NCI-H2227 (cell line): ENCODE results near the gene PTGIS.
A peak's percentile ranks its signal among the peaks of the same experiment; 100 is the strongest.
"Not testable (repeated sequence)": the region's sequence is repeated elsewhere in the genome, so short reads cannot be mapped to it uniquely, and the experiment has no call there.

ENCODE experiments used
- DNase-seq: peaks from one replicate; lab custom pipeline; 2025; ENCODE audit not compliant: unreplicated experiment; lab: John Stamatoyannopoulos, UW

Gene PTGIS

DNA sequence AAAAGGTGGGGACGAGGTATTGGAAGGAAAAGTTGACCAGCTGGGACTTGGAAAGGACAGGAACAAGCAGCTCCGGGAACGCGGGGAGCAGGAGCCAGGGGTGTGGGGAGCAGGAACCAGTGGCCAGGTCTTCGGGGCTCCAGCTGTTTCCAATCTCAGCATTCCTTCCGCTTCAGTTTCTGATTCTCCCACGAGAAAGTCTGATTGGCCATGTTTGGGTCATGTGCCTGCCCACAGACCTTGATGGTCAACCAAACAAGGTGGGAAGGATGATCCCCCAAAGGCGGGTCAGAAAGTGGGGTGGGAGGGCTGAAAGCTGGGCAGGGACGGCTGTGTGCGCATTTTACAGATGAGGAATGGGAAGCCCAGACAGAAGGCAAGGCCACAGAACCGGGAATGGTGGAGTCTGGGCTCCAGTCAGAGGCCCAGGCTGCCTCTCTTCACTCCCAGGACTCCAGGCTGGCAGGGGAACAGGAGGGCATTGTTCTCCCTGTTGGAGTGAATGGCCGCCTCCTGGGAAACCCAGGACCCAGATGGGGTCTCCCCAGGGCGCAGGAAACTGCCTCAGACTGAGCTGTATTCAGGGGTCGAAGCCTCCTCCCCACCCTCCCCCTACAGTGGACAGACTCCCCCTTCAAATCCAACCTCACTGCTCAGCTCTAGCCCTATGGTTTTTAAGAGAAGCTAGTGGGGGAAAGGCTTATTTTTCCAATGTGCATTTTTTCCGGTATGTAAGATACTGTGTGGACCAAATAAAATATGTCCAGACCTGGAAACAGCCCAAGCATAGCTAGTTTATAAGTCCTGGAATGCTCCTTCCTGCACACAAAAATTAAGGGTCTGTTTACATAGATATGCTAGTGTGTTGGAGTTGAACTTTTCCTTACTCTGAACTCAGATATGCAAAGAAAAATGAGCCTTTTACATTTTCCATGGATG is 12.2 kb upstream of the PTGIS start:
- no peak for DNase-seq

DNA sequence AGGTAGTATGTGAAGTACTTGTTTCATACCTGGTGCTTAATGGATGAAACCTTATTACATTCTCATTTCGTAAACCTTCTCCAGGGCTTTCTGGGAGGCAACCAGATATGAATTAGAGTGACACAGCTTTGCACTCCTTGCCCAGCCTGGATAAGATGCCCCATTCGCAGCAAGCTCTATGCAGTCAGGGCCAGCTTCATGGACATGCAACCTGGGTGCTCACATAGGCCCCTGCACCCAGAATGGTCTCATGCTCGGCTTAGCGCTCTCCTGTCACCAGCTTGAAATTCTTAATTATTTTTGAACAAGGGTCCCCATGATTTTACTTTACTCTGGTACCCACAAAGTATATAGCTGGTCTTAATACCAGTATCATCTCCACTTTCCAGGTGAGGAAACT is 11.3 kb upstream of the PTGIS start:
- DNase-seq, result no peak

DNA sequence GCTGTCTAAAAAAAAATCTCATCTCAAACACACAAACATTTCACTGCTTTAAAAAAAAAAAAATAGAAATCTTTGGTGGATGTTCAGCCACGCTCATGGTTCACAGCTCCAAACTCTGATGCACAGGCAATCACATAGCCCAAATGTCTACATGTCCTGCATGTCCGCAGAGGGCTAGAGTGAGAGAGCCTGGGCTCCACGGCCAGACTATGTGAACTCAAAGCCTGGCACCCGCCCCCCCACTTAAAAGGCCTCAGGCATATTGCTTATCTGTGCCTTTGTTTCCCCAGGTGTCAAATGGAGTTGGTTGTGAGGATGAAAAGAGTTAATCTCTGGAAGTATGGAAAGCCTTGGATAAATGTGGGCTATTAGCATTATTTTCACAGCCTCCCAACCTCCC is 10.5 kb upstream of the PTGIS start:
- no peak for DNase-seq

DNA sequence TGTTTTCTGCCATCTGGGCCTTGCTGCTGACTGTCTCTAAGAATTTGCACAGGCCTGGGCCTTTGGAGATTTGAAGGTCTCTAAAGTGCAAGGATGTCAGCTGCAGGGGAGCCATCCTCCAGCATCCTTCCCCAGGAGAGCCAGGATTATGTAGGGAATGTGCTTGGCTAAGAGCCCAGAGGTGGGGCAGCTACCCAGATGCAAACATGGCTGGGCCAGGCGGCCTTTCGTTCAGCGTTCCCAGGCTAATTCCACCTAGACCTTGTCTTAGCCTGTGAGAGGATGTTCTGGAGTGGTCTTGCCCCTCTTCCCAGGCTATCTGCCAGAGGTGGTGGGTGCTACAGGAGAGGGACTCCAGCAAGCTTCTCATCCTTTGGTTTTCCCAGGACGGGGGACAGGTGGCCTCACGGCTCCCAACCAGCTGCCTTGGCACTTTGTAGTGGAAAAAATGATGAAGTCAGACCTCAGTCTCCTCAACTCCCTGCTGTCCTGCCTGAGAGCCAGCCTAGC is 7.7 kb upstream of the PTGIS start:
- DNase-seq, result no peak

DNA sequence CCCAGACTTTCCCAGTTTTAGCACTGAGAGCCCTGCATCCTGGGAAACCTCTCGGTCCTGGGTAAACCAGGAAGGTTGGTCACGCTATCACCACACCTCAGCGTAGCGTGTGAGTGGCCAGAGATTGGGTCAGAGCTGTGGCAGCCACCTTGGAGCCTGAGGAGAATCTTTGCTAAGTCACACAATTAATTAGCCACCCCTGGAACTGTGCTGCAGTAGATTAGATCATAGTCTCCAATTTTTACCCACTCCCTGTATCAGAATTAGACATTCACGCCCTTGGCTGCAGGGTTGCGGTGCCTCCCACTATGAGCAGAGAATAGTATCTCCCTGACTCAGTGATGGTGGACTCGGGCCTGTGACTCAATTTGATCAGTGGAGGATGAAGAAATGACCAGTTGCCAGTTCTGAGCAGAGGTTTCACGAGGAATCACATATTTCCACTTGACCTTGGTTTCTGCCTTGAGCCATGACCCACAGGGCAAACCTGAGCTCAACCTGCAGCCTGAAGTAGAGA is 6.0 kb upstream of the PTGIS start:
- DNase-seq, result no peak

DNA sequence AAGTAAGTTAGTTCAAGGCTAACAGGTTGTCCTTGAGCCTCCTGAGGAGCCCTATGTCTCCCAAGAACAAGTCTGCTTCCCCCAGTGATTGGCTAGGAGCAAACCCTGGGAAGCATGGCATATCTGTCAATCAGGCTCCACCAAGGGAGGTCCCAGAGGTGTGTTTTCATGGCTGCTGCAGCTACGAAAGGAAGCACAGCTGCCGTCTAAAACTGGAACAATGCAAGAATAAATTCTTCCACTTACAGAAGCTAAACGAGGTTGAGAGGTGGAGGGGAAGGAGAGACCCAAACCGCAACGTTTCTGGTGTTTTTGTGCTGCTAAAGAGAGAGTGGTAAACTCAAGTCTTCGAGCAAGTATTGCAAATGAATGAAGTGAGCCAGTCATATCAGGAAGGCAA is 4.9 kb upstream of the PTGIS start:
- peak; percentile 30 for DNase-seq

DNA sequence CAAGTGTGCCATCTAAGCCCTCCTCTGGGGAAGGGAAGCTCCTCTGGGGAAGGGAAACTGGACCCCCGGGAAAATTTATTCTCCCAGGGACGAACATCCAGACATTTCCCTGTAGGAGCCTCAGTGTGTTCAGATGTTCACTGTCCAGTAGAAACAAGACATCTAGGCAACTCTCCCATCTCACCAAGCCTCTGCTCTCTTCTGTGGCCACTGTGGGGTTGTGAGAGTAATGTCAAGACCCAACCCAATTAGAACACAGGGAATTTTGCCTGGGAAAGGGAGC is 3.6 kb upstream of the PTGIS start:
- DNase-seq, result no peak

DNA sequence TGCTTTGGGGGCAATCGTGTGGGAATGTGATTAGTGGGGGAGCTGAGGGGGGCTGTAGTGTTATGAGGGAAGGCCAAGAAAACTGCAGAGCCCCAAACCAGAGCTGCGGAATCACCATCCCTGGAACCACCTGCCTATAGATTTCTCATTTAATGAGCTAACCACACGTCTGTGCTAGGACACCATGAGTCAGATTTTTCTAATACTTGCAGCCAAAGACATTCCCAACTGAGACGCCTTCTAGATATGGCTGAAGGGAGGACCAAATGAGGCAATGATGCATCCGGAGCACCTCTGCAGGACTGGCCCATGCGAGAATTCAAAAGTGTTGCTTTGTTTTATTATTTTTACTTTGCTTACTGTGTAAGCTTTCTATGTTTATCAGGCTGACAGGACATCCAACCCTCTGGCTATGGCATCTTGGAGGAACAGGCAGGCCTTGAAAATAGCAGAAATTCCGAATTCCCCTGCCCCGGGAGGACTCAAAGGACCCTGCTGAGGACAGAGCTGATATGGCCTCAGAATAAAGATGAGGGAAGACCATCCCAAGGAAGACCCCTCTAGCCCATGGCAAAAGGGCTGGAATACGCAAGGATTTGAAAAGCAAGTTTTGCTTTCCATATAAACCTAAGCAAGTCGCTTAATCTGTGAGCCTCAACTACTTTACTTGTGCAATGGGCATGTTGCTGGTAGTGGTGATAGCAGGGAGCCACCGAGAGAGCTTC is 3.1 kb upstream of the PTGIS start:
- no peak for DNase-seq

DNA sequence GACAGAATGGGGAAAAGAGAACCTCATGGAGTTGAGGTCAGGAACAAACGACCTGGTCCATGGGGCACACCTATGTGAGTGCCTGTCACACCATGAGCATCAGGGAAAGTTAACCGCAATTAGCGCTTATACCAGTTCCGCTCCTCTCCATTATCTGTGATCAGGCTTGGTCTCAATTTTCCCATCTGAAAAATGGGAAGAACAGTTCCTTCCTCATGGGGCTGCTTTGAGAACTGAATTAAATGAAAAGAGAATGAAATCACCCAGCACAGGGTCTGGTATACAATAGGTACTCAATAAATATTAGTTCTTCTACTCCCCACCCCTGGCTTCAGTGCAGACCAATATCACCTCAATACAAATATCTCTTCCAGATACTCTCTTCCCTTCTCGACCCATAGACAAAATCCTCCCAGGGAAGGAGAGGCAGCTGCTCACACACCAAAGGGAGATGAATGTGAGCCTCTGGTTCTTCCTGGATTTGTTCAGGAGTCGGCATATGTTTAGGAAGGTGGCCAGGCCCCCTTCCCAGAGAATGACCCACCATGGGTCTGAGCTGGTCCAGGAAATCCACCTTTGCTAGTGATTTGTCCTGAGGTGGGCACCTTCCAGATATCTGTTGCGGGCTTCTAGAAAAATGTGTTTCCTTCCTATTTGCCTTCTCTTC is 2.4 kb upstream of the PTGIS start:
- no peak for DNase-seq

DNA sequence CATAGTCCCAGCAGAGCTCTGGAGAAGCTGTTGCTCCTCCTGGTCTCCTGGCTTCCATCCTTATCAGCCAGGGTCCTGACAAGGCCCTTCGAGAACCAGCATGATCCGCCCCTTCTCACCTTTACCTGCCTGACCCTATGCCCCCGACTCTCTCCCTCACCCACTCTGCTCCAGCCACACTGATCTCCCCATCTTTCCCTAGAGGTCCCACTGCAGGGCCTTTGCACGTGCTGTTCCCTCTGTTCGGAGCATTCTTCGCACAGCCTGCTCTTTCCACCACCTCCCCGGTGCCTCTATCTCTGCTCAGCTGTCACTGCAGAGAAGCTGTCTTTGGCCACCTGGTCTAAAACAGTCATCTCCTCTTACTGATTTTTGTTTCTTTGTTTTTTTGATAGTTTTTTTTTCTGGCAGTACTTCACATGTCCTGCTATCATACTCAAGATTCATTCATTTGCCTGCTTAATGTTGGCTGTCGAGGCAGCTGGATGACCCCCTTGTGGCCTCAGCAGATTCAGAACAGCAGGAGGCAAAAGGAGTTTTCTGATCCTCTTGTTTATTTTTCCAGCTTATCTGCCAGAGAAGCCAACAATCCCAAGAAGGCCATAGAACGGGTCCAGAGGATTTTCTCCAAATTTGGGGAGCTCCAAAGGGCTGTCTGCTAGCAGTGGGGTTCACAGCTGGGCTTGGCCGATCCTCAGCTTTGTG is 1.6 kb upstream of the PTGIS start:
- DNase-seq, result no peak

DNA sequence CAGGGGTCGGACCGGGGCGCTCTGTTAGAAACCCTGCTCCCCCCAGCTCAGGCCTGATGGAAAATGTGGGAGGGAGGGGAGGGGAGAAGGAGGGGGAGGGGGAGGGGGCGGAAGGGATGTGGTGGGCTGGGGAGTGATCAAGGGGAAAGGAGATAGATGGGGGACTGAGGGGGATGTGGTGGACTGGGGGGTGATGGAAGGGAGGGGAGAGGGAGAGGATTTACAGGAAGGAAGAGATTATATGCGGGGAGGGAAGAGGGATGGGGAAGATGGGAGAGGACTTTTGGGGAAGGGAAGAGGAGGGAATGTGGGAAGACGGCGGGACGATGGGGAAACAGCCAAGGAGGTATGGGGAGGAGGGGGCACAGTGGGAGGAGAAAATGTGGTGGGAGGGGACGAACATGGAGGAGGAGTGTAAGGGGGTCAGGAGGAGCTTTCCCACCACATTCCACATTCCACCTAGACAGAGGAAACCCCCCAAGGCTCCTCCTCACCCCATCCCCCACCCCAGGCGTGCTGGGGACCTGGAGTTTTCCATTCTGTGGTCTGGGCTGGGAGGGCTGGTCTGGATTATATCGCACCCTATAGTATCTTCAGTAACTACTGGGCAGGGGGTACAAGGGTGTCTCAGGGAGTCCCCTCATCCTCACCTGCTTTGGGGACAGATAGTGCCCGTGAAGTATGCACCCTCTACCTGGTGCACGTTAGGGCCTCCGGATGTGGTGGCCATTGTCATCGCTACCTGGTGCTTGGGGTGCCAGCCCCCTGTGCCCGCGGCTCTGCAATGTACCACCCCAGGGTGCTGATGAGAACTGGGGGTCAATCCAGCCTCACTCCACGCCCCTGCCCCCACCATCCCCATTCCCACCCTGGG is 578 bp upstream of the PTGIS start:
- DNase-seq, result no peak

DNA sequence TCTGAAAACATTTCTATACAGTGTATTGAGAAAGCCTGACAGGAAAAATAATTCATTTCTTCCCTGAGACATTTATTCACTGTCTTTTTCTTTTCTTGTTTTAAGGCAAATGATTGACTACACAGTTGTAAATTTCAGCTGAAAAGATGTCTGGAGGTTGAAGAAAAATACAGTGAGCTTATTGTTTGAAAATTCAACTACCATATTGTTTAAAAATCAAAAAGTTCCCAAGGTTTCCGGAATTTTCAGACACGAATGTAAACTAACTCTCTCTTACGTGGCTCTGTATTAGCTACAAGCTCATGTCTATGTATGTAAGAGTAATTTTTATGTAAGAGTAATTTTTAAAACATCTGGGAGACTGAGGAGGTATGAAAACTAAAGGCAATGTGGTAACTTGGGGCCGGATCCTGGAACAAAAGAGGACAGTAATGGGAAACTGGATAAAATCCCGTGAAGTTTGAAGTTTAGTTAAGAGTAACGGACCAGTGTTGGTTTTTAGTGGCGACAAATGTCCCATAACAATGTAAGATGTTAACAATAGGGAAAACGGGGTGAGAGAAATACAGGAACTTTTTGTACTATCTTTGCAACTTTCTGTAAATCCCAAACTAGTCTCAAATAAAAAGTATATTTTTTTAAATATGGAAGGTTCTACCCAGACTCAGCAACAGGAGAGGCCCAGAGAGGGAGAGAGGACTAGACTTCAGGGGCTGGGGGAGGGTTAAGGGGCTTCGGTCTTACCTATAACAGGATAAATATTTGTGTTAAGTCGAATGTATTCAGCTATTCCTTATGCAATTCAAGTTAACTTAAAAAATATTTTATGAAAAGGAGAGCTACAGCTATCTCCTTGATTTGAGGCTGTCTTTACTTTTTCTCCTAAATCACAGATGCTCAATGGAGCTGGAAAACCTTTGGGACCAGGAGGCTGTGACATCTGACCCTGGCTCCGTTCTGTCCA is 1.3 kb downstream of the PTGIS start:
- no peak for DNase-seq

DNA sequence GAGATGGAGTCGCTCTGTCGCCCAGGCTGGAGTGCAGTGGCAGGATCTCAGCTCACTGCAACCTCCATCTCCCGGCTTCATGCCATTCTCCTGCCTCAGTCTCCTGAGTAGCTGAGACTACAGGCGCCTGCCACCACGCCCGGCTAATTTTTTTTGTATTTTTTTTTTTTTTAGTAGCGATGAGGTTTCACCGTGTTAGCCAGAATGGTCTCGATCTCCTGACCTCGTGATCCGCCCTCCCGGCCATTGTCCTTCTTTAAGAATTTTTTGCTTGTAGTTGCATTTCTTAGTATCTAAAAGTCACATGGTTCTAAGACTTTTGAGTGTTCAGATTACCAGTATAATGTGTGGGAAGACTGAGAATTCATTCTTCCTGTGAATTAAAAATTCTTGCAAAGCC is 2.9 kb downstream of the PTGIS start:
- not testable (repeated sequence) for DNase-seq

DNA sequence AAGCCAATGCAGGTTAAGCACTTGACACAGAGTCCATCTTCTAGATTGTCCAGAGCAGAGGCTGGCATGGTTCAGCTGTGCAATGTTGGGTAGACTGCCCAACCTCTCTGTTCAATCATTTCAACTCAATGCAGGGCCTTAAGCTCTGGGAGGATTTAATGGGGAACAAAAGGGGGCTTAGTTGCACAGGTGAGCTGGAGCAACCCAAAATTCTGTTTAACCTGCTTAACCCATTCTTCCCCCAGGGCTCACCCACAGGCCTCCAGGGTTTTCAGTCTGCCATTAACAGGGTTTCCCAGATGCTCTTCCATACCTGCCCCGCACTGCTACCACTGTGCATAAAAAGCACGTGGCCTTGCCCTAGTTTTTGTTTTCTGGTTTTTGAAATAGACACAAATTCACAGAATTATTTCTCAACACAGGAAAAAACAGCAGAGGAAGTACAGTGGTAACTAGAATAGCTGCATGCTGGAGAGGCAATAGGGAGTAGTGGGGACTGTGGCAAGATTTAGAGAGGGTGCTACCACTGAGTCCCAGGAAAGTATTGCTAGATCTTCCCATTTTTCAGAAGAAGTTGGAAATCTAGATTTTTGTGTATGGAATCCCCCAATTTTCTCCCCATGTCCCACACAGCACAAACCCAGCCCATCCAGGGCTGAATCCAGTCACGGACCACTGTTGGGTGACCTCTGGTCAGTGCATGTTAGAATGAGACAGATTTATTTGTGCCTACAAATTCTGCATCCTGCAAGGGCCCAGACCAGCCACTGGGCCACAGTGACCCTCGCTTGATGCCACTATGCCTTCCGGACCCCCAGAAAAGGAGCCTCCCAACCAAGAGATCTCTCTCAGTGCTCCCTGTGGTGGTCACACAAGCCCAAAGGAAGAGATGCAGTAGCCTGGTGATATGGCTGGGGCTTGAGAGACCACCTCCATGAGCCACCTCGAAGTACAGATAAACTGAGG is 4.6 kb downstream of the PTGIS start:
- no peak for DNase-seq

DNA sequence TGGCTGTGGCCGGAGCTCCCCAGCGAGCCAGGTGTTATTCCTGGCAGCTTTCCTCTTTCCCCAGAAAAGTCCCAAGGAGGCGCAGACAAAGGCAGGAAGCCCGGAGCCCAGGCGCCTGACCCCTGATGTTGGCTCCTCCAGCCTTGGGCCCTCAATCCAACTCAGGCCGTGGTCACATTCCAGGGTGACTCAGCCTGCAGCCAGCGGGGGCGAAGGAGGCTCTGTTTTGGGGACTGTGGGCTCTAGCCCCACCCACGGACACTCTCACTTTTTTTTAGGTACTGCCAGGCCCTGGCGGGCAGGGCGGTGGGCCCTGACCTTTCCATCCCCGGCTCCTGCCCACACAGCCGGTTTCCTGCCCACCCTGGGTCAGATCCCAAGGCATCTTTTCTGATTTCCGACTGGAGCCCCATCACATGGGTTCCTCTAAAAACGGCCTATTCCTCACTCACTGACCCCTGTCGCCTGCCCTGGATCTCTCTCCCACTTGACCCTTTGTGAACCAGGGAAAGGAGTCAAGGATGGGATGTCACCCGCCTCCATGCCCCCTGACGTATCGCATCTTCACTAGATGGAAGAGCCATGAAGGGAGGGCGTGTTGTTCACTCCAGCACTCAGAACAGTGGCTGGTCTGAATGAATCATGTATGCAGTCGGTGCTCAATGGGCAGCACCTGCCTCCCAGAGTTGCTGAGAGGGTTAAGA is 5.5 kb downstream of the PTGIS start:
- DNase-seq, result no peak

DNA sequence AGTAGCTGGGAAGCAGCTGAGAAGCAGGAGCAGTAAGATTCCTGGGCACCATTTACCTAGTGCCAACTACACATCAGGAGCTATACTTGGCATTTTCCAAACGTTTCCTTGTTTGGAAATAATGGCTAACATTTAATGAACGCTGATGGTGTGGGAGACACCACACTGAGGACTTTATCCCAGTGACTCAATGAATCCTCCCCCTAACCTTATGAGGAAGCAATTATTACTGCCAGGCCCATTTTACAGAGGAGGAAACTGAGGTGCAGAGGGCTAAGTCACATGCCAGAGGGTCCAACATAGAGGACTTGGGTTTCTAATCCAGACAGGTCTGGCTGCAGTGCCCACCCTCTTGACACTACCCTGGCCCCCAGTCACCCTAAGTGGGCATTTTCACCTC is 6.1 kb downstream of the PTGIS start:
- no peak for DNase-seq

DNA sequence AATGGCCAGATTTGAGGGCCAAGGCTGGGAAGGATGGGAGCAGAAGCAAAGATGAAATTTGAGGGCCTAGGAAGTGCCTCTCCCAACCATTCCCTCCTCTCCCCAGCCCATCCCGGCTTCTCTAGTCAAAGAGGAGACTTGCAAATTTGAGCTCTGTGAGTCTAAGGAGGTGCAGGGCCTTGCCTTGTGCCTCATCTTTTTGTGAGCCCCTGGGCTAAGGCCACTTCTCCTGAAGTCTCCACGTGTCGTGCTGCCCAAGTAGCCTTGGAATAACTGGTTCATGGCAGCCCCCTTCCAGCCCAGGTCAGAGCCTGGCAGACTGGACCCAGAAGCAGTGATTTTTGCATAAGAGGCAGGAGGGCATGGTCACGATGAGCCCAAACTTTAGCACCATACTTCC is 6.7 kb downstream of the PTGIS start:
- no peak for DNase-seq
